Mesendoderm (in vitro differentiated cells): Measurements from ENCODE around the gene INTS7. TPM values are rescaled to one million over a fixed set of nuclear protein-coding genes. Genes with fewer than 3 reads are reported as not detected.

ENCODE experiments used
- small RNA-seq: library from polyadenylated mRNA; stranded (forward); fragments of <200 nt; extraction: miRNeasy Mini kit (QIAGEN cat#:217004); gene quantifications from one replicate; pipeline ENCODE3, GENCODE V24; 2013; ENCODE audit not compliant: insufficient read depth

Gene INTS7

Small RNAs within 50 kb of the gene (small RNA-seq; reads per million reads assigned to genes)
- gene MIR3122 = 0.54 reads per million
- not detected for gene RF00568
